Mesodermal cell (in vitro differentiated cells): ENCODE measurements around the gene KNCN.

Experiments used
- H3K27ac ChIP-seq: 2 replicates; pipeline ENCODE4 v1.7.0; 2013; ENCODE audit warnings: mild to moderate bottlenecking, low read depth, low read length, moderate library complexity; ENCODE audit not compliant: severe bottlenecking
- H3K36me3 ChIP-seq: 2 replicates; pipeline ENCODE4 v1.7.1; 2013; ENCODE audit warnings: mild to moderate bottlenecking, low read length, moderate library complexity; ENCODE audit not compliant: control insufficient read depth, insufficient read depth
- H3K4me1 ChIP-seq: one replicate; pipeline ENCODE4 v1.7.1; 2013; ENCODE audit warnings: mild to moderate bottlenecking, low read length; ENCODE audit not compliant: insufficient read depth, control insufficient read depth, poor library complexity, severe bottlenecking
- H3K4me3 ChIP-seq: 2 replicates; pipeline ENCODE4 v1.7.0; 2013; ENCODE audit warnings: low read length, control low read depth, mild to moderate bottlenecking; ENCODE audit not compliant: insufficient read depth, poor library complexity, severe bottlenecking; ENCODE audit errors: extremely low read depth
- H3K9me3 ChIP-seq: 2 replicates; pipeline ENCODE4 v1.7.1; 2013; ENCODE audit warnings: mild to moderate bottlenecking, low read length, moderate library complexity; ENCODE audit not compliant: control insufficient read depth
- WGBS, 2 experiments: methylation state at CpG; one replicate each; pipeline ENCODE4 v1.1.5; 2013; ENCODE audit warnings: missing lambda C conversion rate in 2 of 2; ENCODE audit not compliant: insufficient coverage in 2 of 2; 5-methylcytosine and 5-hydroxymethylcytosine counted together

The KNCN gene

DNA sequence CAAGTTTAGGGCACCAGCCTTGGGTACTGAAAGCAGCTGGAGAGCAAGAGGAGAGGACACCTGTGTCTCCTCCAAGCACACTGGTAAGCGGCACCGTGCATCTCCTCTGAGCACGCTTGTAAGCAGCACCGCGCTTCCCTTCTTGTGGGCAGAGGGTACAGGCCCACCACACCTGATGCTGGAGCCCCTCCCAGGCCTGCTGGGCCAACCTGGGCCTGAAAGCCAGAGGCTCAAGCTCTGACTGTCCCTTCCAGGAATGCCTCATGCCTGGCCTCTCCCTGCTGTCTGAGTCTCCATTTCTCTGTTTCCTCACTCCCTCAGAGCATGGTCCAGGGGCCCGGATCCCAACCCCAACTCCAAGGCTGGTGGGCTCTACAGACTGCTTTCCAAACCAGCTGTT is 35.9 kb downstream of the KNCN start:
- Histone ChIP-seq H3K27ac (no peak overlapping the region), H3K4me3 (no peak overlapping the region), H3K4me1 (peaks cover 27% of the 10 kb centered on the region), H3K9me3 (no peaks in the 10 kb centered on the region), H3K36me3 (no peaks in the 10 kb centered on the region)
- WGBS, 2 experiments: 92 to 94% methylated on average over 5 to 6 of the region's 6 CpGs

DNA sequence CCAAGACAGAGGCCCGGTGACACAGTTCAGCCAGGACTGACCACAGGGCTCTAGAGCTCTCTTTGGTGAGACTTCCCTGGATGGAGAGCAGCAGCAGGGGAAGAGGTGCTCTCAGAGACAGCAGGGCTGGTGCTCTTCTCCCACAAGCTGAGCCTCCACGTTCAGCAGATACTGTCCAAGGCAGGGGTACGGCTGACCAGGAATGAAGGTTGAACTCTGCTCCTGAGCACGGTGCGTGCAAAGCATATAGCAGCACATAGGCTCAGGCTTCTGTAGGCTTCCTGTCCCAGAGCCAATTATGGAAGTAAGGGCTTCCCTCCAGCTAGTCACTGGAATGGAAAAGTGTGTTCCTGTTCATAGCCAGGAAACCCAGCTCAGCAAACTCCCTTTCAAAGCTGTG is 37.9 kb downstream of the KNCN start:
- Histone ChIP-seq H3K4me1 (peaks cover 13% of the 10 kb centered on the region), H3K27ac (no peak overlapping the region), H3K36me3 (no peaks in the 10 kb centered on the region), H3K9me3 (no peaks in the 10 kb centered on the region), H3K4me3 (no peak overlapping the region)
- WGBS, 2 experiments: 72 to 73% methylated on average over 5 of the region's 5 CpGs

DNA sequence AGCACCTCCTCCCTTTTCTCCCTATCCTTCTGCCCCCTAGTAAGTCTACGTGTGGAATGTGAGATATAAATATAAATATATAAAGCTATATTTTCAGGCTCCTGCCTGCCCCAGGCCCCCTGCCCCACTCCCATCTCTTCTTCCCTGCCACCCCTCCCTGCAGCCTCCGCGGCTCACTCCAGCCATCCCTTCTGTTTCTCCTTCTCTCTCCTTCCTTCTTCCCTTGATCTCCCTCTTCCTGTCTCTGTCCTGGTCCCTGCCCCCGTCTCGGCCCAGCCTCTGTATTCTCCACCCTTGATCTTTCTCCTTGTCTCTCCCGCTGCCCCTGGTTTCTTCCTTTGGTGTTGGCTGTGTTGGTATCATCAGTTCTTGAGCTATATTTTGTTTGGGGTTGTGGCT is 38.7 kb downstream of the KNCN start:
- H3K4me3 ChIP-seq: no peak overlapping the region
- no peaks in the 10 kb centered on the region for H3K36me3 ChIP-seq
- H3K4me1 ChIP-seq: peaks cover 13% of the 10 kb centered on the region
- no peaks in the 10 kb centered on the region for H3K9me3 ChIP-seq
- 25 to 40% methylated on average over 2 to 4 of the region's 6 CpGs for WGBS, 2 experiments
- no peak overlapping the region for H3K27ac ChIP-seq

DNA sequence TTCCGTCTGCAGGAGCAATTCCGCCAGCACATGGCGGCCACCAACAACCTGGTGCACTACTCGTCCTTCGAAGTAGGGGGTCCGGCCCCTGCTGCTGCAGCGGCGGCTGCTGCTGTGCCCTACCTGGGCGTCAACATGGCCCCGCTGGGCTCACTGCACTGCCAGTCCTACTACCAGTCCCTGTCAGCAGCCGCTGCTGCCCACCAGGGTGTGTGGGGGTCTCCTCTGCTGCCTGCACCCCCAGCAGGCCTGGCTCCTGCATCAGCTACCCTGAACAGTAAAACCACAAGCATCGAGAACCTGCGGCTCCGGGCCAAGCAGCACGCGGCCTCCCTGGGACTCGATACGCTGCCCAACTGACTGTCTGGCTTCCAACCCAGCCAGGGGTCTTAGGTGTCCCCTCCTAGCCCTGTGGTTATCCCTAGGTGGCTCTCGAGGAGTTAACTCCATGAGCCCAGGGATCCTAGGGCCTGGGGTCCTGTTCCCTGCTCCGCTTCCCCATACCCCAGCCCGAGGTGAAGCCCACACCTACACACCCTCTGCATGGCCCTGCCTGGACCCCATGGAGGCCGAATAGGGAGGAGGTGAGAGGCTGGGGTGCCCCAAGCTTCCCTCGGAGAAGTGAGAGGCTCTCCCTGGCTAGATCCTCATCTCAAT is 39.2 kb downstream of the KNCN start:
- Histone ChIP-seq H3K4me1 (peaks cover 13% of the 10 kb centered on the region), H3K9me3 (no peaks in the 10 kb centered on the region), H3K36me3 (no peaks in the 10 kb centered on the region), H3K27ac (no peak overlapping the region), H3K4me3 (no peak overlapping the region)
- 90 to 95% methylated on average over 15 to 19 of the region's 23 CpGs for WGBS, 2 experiments

DNA sequence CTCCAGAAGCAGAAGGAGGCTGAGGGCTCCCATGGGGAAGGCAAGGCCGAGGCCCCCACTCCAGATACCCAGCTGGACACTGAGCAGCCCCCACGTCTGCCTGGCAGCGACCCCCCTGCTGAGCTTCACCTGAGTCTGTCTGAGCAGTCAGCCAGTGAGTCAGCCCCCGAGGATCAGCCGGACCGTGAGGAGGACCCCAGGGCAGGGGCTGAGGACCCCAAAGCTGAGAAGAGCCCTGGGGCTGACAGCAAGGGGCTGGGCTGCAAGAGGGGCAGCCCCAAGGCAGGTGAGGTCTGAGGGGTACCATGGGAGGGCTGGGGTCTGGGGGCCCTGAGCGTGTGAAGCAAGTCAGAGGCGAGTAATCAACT is 40.5 kb downstream of the KNCN start:
- Histone ChIP-seq H3K27ac (no peak overlapping the region), H3K4me3 (no peak overlapping the region), H3K4me1 (peaks cover 13% of the 10 kb centered on the region), H3K9me3 (no peaks in the 10 kb centered on the region), H3K36me3 (no peaks in the 10 kb centered on the region)
- WGBS, 2 experiments: 63 to 75% methylated on average over 7 of the region's 8 CpGs

DNA sequence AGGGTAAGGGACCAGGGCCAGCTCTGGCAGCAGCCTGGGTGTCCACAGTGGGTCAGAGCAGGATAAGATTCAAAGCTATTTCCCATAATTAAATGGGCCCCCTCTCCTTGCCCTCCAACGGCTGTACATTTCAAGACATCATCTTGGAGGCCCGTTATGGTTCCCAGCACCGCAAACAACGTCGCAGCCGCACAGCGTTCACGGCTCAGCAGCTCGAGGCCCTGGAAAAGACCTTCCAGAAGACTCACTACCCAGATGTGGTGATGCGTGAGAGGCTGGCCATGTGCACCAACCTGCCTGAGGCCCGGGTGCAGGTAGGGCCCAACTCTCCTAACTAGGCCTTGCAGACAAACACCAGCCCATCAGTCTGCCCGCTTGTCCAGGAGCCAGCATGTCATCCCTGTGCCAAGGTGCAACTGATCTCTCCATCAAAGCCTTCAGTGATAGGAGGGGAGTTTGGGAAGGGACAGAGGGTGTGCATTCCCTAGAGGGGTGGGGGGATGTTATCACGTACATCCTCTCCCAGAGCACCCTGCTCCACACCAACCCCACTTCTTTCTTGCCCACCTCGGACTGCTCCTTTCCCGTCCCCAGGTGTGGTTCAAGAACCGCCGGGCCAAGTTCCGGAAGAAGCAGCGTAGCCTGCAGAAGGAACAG is 41.0 kb downstream of the KNCN start:
- Histone ChIP-seq H3K4me3 (no peak overlapping the region), H3K9me3 (no peaks in the 10 kb centered on the region), H3K4me1 (peaks cover 13% of the 10 kb centered on the region), H3K27ac (no peak overlapping the region), H3K36me3 (no peaks in the 10 kb centered on the region)
- WGBS, 2 experiments: 93% methylated on average over 17 of the region's 19 CpGs

DNA sequence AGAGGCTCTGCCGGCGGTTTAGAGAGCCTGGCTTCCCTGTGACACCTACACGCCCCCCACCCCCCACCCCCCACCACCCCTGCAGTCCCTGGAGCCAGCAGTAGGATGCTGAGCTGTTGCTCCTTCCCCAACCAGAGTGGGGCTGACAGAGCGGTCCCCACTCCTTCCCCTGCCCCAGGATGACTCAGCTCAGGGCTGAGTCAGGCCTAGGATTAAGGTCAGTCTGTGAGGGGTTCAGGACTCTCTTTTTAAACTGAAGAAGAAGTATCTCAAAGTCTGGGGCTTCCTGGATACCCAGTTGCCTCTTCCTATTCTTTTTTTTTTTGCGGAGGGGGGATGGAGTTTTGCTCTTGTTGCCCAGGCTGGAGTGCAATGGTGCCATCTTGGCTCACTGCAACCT is 42.7 kb downstream of the KNCN start:
- no peaks in the 10 kb centered on the region for H3K9me3 ChIP-seq
- H3K27ac ChIP-seq: no peak overlapping the region
- peaks cover 9% of the 10 kb centered on the region for H3K4me1 ChIP-seq
- 80% methylated on average over 1 of the region's 5 CpGs; no CpG with 5 or more reads in 1 of the 2 experiments for WGBS, 2 experiments
- H3K4me3 ChIP-seq: no peak overlapping the region
- no peaks in the 10 kb centered on the region for H3K36me3 ChIP-seq

DNA sequence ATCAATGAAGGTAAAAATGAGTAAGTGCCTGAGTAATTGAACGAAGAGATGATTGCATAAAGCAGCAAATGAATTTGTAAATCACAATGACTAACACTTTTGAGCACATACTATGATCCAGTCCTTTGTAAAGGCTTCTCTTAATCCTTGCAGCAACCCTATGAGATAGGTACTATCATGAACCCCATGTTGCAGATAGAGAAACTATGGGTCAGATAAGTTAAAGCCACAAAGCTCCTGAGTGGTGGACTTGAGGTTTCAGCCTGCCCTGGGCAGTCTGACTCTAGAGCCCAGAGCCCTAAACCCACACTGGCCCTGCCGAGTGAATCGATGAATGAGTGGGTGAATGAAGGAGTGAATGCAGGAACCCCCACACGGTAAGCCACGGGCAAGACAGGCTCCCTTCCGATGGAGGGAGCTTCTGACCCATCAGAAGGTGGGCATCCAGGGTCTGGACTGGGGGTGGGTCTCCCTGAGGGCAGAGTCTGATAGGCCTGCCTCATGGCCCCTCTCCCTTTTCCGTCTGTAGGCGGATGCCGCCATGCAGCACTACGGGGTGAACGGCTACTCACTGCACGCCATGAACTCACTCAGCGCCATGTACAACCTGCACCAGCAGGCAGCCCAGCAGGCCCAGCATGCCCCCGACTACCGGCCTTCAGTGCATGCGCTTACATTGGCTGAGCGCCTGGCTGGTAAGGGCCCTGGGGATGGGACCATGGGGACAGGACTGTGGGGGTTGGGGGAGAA is 44.8 kb downstream of the KNCN start:
- H3K4me3 ChIP-seq: no peak overlapping the region
- no peak overlapping the region for H3K27ac ChIP-seq
- 92 to 95% methylated on average over 12 to 15 of the region's 17 CpGs for WGBS, 2 experiments
- no peaks in the 10 kb centered on the region for H3K9me3 ChIP-seq
- no peaks in the 10 kb centered on the region for H3K36me3 ChIP-seq
- no peaks in the 10 kb centered on the region for H3K4me1 ChIP-seq

DNA sequence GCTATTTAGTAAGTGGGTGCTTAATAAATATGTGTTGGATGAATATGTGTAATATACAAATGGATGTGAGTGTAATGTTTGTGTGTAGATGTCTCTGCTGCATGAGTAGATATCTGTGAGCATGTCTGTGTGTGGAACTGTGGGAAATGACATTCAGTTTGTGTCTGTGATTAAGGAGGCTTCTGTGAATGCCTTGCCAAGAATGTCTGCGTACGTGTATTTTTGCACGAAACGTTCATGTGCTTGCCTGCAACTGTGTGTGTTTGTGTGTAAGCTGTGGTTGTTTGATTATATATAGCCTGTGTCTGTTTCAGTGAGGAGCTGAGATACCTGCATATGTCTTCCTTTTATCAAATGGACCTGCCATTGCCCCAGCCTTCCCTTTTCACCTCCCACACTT is 48.0 kb downstream of the KNCN start:
- H3K27ac ChIP-seq: no peak overlapping the region
- no peaks in the 10 kb centered on the region for H3K4me1 ChIP-seq
- no peak overlapping the region for H3K4me3 ChIP-seq
- no peaks in the 10 kb centered on the region for H3K9me3 ChIP-seq
- 100% methylated on average over 4 of the region's 4 CpGs for WGBS, 2 experiments
- H3K36me3 ChIP-seq: no peaks in the 10 kb centered on the region

DNA sequence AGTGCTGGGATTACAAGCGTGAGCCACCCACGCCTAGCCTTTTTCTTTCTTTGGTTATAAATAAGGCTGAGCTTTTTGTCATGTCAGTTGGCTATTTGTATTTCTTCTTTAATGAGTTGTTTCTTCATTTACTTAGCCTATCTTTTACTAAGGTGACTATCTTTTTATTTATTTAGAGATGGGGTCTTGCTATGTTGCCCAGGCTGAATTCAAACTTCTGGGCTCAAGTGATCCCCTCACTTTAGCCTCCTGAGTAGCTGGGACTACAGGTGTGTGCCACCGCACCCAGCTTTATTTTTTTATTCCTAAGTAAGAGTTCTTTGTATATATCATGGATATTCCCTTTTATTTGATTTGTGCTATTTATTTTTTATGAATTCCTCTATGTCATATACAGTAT is 49.9 kb downstream of the KNCN start:
- no peaks in the 10 kb centered on the region for H3K36me3 ChIP-seq
- H3K4me3 ChIP-seq: no peak overlapping the region
- H3K9me3 ChIP-seq: no peaks in the 10 kb centered on the region
- H3K27ac ChIP-seq: no peak overlapping the region
- 100% methylated on average over 1 of the region's 3 CpGs for WGBS, 2 experiments
- H3K4me1 ChIP-seq: no peaks in the 10 kb centered on the region

DNA sequence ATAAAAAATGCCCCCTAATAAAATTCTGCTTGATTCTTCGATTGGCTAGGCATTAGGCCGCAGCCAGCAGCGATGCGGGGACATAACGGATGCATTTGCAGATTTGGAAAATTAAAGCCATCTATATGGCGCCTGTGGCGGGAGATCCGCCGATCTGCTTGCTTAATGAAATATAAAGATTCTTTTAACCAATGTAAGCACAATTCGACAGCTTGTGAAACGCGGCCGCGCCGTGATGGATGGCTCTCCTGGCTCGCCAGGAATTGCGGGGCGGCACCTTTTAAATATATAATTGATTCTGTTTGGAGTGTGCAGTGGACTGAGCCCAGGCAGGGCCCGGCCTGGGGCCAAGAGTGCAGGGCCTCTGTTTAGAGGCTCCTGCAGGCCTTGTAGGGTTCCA is 53.8 kb downstream of the KNCN start:
- Histone ChIP-seq H3K4me3 (no peak overlapping the region), H3K27ac (no peak overlapping the region), H3K9me3 (no peaks in the 10 kb centered on the region), H3K36me3 (no peaks in the 10 kb centered on the region), H3K4me1 (no peaks in the 10 kb centered on the region)
- WGBS, 2 experiments: 95% methylated on average over 11 to 19 of the region's 19 CpGs
